SKM-1 (cell line): ENCODE results near the gene GALT.
A peak's percentile ranks its signal among the peaks of the same experiment; 100 is the strongest.

Source experiments
- DNase-seq: peaks from one replicate; lab custom pipeline; 2025; ENCODE audit not compliant: unreplicated experiment; lab: John Stamatoyannopoulos, UW

GALT gene

GRCh38 chr9:34646211-34647083 is at the start of gene GALT:
Gene GALT (plus strand): TSS chr9:34646675. CDS start chr9:34646705, 30 bp downstream.
- DNase-seq = peak; percentile 60

- DNase-seq = no peak
Observed at GRCh38 chr9:34599546-34599945, 46.9 kb upstream of the GALT start.

- DNase-seq = no peak
Observed at GRCh38 chr9:34600908-34601307, 45.6 kb upstream of the GALT start.

- no peak for DNase-seq
Observed at GRCh38 chr9:34601937-34602573, 44.4 kb upstream of the GALT start.

GRCh38 chr9:34603610-34604231 is 42.8 kb upstream of the GALT start:
- peak; percentile 43 for DNase-seq

GRCh38 chr9:34606190-34606589 is 40.3 kb upstream of the GALT start:
- no peak for DNase-seq

GRCh38 chr9:34606905-34607304 is 39.6 kb upstream of the GALT start:
- DNase-seq = no peak

- DNase-seq = no peak
Observed at GRCh38 chr9:34607331-34607730, 39.1 kb upstream of the GALT start.

GRCh38 chr9:34610434-34611206 is 35.9 kb upstream of the GALT start:
- DNase-seq = no peak

- no peak for DNase-seq
Observed at GRCh38 chr9:34611251-34611810, 35.1 kb upstream of the GALT start.

- DNase-seq = peak; percentile 25
Observed at GRCh38 chr9:34611811-34612787, 34.4 kb upstream of the GALT start, which contains the start of gene RPP25L. Gene RPP25L (minus strand): TSS chr9:34612097. CDS start chr9:34611296, 801 bp downstream.

- DNase-seq = peak; percentile 56
Observed at GRCh38 chr9:34612788-34613390, 33.6 kb upstream of the GALT start.

GRCh38 chr9:34615132-34615531 is 31.3 kb upstream of the GALT start:
- no peak for DNase-seq

GRCh38 chr9:34620061-34620994 is 26.1 kb upstream of the GALT start, which contains the start of gene DCTN3:
Gene DCTN3 (minus strand): TSS chr9:34620495. CDS start chr9:34620464, 31 bp downstream.
- DNase-seq = peak; percentile 91

GRCh38 chr9:34623374-34624235 is 22.9 kb upstream of the GALT start:
- no peak for DNase-seq

GRCh38 chr9:34624475-34625185 is 21.8 kb upstream of the GALT start:
- no peak for DNase-seq

GRCh38 chr9:34625186-34625486 is 21.3 kb upstream of the GALT start:
- no peak for DNase-seq
